ENCODE results near the gene PROC. TPM values are rescaled to one million over a fixed set of nuclear protein-coding genes. Genes with fewer than 3 reads are reported as not detected.

The PROC gene
- total RNA-seq, 4 donors from 2014 or later: 2.1 TPM; not detected in 3

DNA sequence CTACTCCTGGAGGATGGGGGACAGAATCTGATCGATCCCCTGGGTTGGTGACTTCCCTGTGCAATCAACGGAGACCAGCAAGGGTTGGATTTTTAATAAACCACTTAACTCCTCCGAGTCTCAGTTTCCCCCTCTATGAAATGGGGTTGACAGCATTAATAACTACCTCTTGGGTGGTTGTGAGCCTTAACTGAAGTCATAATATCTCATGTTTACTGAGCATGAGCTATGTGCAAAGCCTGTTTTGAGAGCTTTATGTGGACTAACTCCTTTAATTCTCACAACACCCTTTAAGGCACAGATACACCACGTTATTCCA lies 844 bp downstream of the PROC start:
- WGBS, 2 donors: 87 to 96% methylated on average over 4 of the region's 4 CpGs
- no peaks in the 10 kb centered on the region for H3K9me3 ChIP-seq
- DNase-seq: no peak
- TF ChIP-seq, protein P1, sequence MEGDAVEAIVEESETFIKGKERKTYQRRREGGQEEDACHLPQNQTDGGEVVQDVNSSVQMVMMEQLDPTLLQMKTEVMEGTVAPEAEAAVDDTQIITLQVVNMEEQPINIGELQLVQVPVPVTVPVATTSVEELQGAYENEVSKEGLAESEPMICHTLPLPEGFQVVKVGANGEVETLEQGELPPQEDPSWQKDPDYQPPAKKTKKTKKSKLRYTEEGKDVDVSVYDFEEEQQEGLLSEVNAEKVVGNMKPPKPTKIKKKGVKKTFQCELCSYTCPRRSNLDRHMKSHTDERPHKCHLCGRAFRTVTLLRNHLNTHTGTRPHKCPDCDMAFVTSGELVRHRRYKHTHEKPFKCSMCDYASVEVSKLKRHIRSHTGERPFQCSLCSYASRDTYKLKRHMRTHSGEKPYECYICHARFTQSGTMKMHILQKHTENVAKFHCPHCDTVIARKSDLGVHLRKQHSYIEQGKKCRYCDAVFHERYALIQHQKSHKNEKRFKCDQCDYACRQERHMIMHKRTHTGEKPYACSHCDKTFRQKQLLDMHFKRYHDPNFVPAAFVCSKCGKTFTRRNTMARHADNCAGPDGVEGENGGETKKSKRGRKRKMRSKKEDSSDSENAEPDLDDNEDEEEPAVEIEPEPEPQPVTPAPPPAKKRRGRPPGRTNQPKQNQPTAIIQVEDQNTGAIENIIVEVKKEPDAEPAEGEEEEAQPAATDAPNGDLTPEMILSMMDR (IDR thresholded peaks at IDR 0.05): no peak
- no peak for TF ChIP-seq POLR2A (IDR thresholded peaks at IDR 0.05)
- intact Hi-C loops (cut with DNase I): loop anchor here (10.0 kb wide), 1 partner anchor 124 kb away; the partner anchor contains the start of gene ERCC3
- no peak overlapping the region for H3K4me3 ChIP-seq
- no peaks in the 10 kb centered on the region for H3K36me3 ChIP-seq
- H3K4me1 ChIP-seq: peaks cover 18 to 43% (median 30%) of the 10 kb centered on the region in 3 donors
- H3K27me3 ChIP-seq: peaks cover 0 to 79% (median 3%) of the 10 kb centered on the region in 4 donors
- no peak overlapping the region for H3K27ac ChIP-seq

DNA sequence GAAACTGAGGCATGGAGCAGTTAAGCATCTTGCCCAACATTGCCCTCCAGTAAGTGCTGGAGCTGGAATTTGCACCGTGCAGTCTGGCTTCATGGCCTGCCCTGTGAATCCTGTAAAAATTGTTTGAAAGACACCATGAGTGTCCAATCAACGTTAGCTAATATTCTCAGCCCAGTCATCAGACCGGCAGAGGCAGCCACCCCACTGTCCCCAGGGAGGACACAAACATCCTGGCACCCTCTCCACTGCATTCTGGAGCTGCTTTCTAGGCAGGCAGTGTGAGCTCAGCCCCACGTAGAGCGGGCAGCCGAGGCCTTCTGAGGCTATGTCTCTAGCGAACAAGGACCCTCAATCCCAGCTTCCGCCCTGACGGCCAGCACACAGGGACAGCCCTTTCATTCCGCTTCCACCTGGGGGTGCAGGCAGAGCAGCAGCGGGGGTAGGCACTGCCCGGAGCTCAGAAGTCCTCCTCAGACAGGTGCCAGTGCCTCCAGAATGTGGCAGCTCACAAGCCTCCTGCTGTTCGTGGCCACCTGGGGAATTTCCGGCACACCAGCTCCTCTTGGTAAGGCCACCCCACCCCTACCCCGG lies 1.3 kb downstream of the PROC start:
- Histone ChIP-seq H3K27ac (no peak overlapping the region), H3K9me3 (no peaks in the 10 kb centered on the region), H3K4me1 (peaks cover 18 to 41% (median 30%) of the 10 kb centered on the region in 3 donors), H3K36me3 (no peaks in the 10 kb centered on the region), H3K27me3 (peaks cover 0 to 84% (median 3%) of the 10 kb centered on the region in 4 donors), H3K4me3 (no peak overlapping the region)
- TF ChIP-seq, protein P1 (IDR thresholded peaks at IDR 0.05): no peak
- no peak for TF ChIP-seq POLR2A (IDR thresholded peaks at IDR 0.05)
- WGBS, 2 donors: 78 to 80% methylated on average over 6 to 10 of the region's 15 CpGs
- intact Hi-C loops (cut with DNase I): loop anchor here (10.0 kb wide), 1 partner anchor 125 kb away; the partner anchor contains the start of gene ERCC3
- no peak for DNase-seq

DNA sequence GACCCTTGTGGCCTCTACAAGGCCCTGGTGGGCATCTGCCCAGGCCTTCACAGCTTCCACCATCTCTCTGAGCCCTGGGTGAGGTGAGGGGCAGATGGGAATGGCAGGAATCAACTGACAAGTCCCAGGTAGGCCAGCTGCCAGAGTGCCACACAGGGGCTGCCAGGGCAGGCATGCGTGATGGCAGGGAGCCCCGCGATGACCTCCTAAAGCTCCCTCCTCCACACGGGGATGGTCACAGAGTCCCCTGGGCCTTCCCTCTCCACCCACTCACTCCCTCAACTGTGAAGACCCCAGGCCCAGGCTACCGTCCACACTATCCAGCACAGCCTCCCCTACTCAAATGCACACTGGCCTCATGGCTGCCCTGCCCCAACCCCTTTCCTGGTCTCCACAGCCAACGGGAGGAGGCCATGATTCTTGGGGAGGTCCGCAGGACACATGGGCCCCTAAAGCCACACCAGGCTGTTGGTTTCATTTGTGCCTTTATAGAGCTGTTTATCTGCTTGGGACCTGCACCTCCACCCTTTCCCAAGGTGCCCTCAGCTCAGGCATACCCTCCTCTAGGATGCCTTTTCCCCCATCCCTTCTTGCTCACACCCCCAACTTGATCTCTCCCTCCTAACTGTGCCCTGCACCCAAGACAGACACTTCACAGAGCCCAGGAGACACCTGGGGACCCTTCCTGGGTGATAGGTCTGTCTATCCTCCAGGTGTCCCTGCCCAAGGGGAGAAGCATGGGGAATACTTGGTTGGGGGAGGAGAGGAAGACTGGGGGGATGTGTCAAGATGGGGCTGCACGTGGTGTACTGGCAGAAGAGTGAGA lies 2.0 kb downstream of the PROC start:
- intact Hi-C loops (cut with DNase I): no loop called here
- Histone ChIP-seq H3K4me3 (no peak overlapping the region), H3K9me3 (no peaks in the 10 kb centered on the region), H3K36me3 (no peaks in the 10 kb centered on the region), H3K27me3 (peaks cover 0 to 91% (median 3%) of the 10 kb centered on the region in 4 donors), H3K27ac (no peak overlapping the region), H3K4me1 (peaks cover 18 to 37% (median 29%) of the 10 kb centered on the region in 3 donors)
- DNase-seq: no peak
- 41 to 60% methylated on average over 3 to 6 of the region's 8 CpGs for WGBS, 2 donors
- TF ChIP-seq, protein P1 (IDR thresholded peaks at IDR 0.05): no peak
- no peak for TF ChIP-seq POLR2A (IDR thresholded peaks at IDR 0.05)

DNA sequence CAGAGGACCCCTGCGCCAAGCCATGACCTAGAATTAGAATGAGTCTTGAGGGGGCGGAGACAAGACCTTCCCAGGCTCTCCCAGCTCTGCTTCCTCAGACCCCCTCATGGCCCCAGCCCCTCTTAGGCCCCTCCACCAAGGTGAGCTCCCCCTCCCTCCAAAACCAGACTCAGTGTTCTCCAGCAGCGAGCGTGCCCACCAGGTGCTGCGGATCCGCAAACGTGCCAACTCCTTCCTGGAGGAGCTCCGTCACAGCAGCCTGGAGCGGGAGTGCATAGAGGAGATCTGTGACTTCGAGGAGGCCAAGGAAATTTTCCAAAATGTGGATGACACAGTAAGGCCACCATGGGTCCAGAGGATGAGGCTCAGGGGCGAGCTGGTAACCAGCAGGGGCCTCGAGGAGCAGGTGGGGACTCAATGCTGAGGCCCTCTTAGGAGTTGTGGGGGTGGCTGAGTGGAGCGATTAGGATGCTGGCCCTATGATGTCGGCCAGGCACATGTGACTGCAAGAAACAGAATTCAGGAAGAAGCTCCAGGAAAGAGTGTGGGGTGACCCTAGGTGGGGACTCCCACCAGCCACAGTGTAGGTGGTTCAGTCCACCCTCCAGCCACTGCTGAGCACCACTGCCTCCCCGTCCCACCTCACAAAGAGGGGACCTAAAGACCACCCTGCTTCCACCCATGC lies 3.0 kb downstream of the PROC start:
- Histone ChIP-seq H3K4me1 (peaks cover 15 to 27% (median 19%) of the 10 kb centered on the region in 3 donors), H3K36me3 (no peaks in the 10 kb centered on the region), H3K27me3 (peaks cover 0 to 97% (median 3%) of the 10 kb centered on the region in 4 donors), H3K4me3 (no peak overlapping the region), H3K9me3 (no peaks in the 10 kb centered on the region), H3K27ac (no peak overlapping the region)
- DNase-seq: no peak
- WGBS, 2 donors: 73 to 85% methylated on average over 6 to 7 of the region's 15 CpGs
- intact Hi-C loops (cut with DNase I): no loop called here
- TF ChIP-seq POLR2A (IDR thresholded peaks at IDR 0.05): no peak
- TF ChIP-seq, protein P1 (IDR thresholded peaks at IDR 0.05): no peak

Measured in esophagus squamous epithelium (tissue), 5 donors.